ENCODE data around the gene MYCN.
"Not testable (repeated sequence)": the region's sequence is repeated elsewhere in the genome, so short reads cannot be mapped to it uniquely, and the experiment has no call there.

The MYCN gene

GRCh38 chr2:15945909-15946705 is 5.8 kb downstream of the MYCN start:
- no peak for FAIRE-seq

GRCh38 chr2:15946983-15947382 is 6.6 kb downstream of the MYCN start:
- FAIRE-seq, result no peak

- no peak for FAIRE-seq
These were observed 7.1 kb downstream of the MYCN start for GRCh38 chr2:15947431-15947830.

- no peak for FAIRE-seq
These were observed 8.3 kb downstream of the MYCN start for GRCh38 chr2:15948704-15948957.

- no peak for FAIRE-seq
These were observed 8.8 kb downstream of the MYCN start for GRCh38 chr2:15949126-15949525.

GRCh38 chr2:15949551-15949950 is 9.2 kb downstream of the MYCN start:
- no peak for FAIRE-seq

- no peak for FAIRE-seq
These were observed 10.0 kb downstream of the MYCN start for GRCh38 chr2:15950088-15950952.

- FAIRE-seq, result not testable (repeated sequence)
These were observed 11.6 kb downstream of the MYCN start for GRCh38 chr2:15951936-15952335.

- no peak for FAIRE-seq
These were observed 12.2 kb downstream of the MYCN start for GRCh38 chr2:15952451-15953146.

GRCh38 chr2:15953147-15953630 is 12.8 kb downstream of the MYCN start:
- no peak for FAIRE-seq

GRCh38 chr2:15953891-15954680 is 13.7 kb downstream of the MYCN start:
- no peak for FAIRE-seq

GRCh38 chr2:15954761-15955160 is 14.4 kb downstream of the MYCN start:
- FAIRE-seq, result no peak

GRCh38 chr2:15955232-15955988 is 15.1 kb downstream of the MYCN start:
- no peak for FAIRE-seq

GRCh38 chr2:15956230-15956629 is 15.9 kb downstream of the MYCN start:
- no peak for FAIRE-seq

- FAIRE-seq, result no peak
These were observed 16.7 kb downstream of the MYCN start for GRCh38 chr2:15956751-15957736.

- FAIRE-seq, result no peak
These were observed 17.7 kb downstream of the MYCN start for GRCh38 chr2:15957881-15958713.

- FAIRE-seq, result no peak
These were observed 19.2 kb downstream of the MYCN start for GRCh38 chr2:15959331-15960153.

GRCh38 chr2:15960154-15960520 is 19.8 kb downstream of the MYCN start:
- FAIRE-seq, result not testable (repeated sequence)

Measured in colon (tissue), 2 donors.